GM20431 (cell line): Measurements from ENCODE around the gene GPATCH4.
"Not testable (repeated sequence)": the region's sequence is repeated elsewhere in the genome, so short reads cannot be mapped to it uniquely, and the experiment has no call there.

ENCODE experiments used
- in situ Hi-C: fragments of 300-500 bp; cut with MseI, MboI; formaldehyde crosslinking; loops from one replicate; pipeline ENCODE4 v1.15.0; 2020; ENCODE audit warnings: low sequenced_read_pairs; ENCODE audit not compliant: unreplicated experiment

Gene GPATCH4

DNA sequence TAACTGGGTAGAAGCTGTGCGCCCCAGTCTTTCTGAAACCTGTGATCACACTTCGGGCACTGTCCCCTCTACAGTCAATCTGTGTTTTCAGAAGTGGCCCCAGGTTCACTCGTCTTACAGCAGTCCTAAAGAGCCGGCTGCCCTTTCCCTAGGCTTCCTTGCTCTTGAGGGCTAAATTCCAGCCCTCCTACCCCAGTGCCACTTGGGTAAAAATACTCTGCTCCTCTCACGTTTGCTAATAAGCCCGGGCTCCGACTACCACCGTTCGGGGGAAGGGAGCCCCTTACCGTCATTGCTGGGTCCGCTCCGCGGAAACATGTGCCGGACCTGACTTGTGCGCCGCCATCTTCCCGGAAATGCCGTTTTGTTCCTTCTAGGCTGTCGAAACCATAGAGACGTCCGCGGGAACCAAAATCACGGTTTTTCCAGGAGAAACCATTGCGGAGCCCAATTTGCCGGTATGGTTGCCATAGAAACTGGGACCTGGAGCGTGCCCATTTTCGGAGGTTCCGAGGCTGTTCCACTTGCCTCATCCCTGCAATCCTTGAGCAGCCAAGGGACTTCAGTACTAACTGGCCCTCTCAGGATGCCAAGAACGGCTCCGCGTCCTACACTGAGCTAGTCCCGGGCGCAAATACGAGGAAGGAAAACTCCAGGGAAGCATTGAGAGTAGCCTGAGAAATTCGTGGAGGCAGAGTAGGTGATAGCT lies at the start of gene GPATCH4:
TSS of gene GPATCH4 (minus strand) at position 358 of the 709 bp plus-strand sequence.
- in situ Hi-C loops, result no loop called here

DNA sequence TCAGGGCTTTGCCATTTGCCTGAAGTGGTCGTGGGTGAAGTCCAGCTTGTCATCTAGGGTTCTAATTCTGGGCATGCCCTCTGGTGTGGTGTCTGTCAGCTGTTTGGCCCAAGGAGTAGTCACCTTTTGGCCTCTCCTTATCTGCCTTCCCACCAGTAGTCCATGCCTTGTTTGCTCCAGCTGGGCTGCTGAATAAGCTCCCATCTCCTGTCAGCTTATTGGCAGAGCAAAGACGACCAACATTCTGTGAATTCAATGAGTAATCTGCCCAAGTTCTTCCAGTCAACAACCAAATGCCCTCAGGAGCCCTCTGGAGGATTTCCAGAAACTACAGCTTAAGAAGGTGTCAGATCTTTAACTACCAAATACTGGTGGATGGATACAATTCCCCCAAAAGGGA lies 47.7 kb upstream of the GPATCH4 start:
- in situ Hi-C loops, result no loop called here

GRCh38 chr1:156648496-156648895 lies 47.2 kb upstream of the GPATCH4 start:
- in situ Hi-C loops, result no loop called here

DNA sequence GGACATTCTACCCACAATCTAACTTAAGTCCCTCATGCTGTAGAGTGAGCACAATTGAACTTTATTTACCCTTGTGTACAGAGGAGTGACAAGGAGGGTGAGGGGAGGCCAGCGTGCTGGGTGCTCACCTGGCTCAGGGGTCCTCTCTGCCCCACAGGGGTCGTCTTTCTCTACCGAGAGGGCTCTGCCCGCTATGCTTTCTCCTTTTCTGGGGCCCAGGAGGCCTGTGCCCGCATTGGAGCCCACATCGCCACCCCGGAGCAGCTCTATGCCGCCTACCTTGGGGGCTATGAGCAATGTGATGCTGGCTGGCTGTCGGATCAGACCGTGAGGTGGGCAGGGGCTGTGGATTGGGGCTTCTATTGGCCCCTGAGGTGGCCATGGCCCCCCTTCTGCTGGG lies 46.1 kb upstream of the GPATCH4 start:
- in situ Hi-C loops, result no loop called here

- in situ Hi-C loops, result no loop called here
These were observed 45.5 kb upstream of the GPATCH4 start for GRCh38 chr1:156646738-156647211.

GRCh38 chr1:156645666-156646065 lies 44.4 kb upstream of the GPATCH4 start:
- in situ Hi-C loops, result no loop called here

GRCh38 chr1:156645056-156645455 lies 43.8 kb upstream of the GPATCH4 start:
- in situ Hi-C loops, result no loop called here

DNA sequence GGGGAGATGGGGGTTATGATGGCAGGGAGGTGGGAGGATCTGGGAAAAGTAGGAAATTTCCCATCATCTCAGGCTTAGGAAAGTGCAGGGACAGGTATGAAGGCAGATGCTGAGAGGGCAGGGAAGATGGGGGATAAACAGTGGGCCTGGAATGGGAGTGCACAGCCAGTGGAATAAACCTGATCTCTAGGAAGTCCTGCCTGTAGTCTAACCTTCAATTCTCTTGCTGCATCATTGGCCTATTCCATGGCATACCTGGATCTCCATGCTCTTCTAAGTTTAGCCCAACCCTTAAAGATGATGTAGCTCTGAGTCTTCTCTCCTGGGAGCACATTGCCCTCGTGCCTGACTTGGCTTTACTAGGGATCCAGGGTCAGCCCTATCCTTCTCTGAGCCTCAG lies 43.4 kb upstream of the GPATCH4 start:
- in situ Hi-C loops, result no loop called here

- in situ Hi-C loops, result no loop called here
These were observed 42.9 kb upstream of the GPATCH4 start for GRCh38 chr1:156644146-156644545.

- in situ Hi-C loops, result no loop called here
These were observed 42.5 kb upstream of the GPATCH4 start for GRCh38 chr1:156643778-156644092.

DNA sequence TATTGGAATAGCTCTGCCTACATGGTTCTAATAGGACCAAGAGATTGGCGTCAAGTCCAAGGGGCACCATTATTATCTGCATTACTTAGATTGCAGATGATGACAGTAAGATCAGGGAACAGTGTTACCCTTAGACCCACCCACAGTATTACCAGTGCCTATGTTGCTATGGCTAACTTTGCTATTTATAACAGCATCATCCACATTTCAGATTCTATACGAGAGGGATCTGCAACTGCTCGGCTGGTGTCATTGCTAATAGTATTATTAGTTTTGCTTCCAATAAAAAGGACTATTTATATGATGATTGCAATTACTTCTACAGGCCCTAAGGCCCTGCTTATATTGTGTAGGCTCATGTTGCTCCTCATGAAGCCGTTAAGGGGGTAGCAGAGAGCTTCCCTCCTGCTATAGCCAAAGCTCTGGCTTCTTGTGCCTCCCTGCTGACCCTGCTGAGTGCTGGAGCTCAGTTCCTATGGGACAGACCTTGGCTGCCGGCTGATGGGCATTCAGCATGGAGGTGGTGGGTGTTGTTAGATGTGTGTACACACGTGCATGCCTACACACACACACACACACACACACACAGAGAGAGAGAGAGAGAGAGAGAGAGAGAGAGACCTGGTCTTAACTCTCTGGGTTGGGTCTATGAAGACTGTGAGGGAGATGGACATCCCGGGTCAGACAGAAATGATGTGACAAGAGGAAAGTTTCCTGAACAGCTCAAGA lies 41.9 kb upstream of the GPATCH4 start:
- in situ Hi-C loops, result no loop called here

DNA sequence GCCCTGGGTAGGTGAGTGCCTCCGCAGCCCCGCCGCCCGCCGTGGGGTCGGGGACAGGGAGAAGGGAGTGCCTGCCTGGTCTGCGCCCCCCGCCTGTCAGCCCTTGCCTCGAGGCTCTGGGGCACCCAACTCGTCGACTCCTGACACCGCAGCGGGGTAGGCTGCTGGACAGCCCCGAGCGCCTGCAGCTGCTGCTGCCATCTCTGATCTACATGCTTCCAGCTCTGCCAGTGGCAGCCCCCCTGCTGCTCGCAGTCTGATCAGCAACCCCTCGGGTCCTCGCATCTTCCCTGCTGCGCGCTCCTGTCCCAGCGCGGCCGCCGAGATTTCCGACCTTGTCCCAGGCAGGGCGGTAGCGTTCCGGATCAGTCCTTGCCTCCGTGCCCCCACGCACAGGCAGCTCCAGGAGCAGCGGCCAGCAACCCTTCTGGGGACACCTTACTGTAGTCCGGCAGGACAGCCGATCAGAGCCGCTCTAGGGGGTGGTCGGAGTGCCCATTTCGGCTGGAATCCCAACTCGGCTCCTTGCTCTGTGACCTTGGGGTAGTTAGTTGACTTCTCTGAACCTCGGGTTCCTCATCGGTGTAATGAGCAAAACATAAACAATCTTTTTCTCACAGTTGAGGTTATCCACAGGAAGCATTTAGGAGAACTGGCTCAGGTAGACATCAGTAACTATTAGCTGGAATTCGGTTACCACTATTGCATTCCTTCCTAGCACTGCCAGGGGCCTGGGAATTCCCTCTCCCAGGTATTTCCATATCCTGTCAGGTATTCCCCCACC lies 41.2 kb upstream of the GPATCH4 start:
- in situ Hi-C loops, result no loop called here

- in situ Hi-C loops, result no loop called here
These were observed 40.5 kb upstream of the GPATCH4 start, which contains the start of gene BCAN for GRCh38 chr1:156641761-156642264. BCAN (plus strand) TSS chr1:156642117; CDS start chr1:156646055, 3,938 bp downstream.

GRCh38 chr1:156640842-156641706 lies 39.8 kb upstream of the GPATCH4 start:
- in situ Hi-C loops, result no loop called here

DNA sequence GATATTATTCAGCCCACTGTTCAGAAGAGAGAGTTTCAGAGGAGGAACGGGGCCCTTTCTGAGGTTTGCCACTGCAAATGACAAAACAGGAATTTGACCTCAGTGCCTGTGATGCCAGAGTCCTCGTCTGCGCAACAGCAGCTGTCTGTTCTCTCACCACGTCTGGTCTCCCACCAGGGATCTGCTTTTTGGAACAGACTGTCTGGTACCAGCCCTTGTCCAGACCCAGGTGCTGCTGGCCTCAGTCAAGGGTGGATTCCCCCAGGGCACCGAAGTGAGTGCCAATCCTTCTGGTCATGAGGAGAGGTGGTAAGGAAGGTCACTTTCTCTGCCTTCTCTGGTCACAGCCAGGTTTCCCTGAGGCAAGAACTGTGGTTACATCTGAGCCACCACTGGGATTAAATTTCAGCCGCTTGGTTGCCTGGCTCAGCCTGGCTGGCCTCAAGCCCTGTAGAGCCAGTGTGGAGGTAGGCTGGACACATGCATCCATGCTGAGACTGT lies 38.4 kb upstream of the GPATCH4 start:
- in situ Hi-C loops, result no loop called here

DNA sequence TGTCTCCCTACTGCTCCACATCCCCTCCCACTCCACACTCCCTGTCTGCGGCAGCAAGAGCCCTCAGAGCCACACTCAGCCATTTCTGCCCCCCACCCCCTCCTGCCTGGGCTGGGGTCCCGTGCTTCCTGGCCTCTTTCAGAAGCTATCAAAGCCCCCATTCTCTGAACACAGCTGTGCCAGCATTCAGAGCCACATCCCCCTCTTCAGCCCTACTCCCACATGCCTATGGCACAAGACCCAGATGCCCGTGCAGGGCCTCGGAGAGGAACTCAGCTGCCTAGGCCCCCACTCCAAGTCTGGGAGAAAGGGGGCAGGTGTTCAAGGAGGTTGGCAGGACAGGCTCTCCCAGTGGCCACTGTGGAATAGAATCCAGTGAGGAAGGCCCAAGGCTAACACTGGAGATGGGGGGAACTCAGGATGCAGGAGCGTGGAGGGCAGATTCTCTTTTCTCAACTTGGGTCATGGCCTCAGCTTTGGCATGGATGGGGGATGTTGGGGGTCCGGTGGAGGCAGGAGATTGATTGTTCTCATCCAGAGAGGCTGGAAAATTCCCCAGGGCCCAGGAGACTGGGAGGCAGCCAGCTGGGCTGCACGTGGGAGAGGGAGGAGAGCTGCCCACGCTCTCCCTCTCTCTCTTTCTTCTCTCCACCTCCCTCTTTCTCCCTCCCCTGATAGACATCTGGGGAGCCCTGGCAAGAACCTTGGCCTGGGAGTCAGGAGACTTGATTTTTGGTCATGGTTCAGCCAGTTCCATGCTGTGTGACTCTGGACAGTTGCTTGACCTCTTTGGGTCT lies 37.1 kb upstream of the GPATCH4 start:
- in situ Hi-C loops, result no loop called here

- in situ Hi-C loops, result no loop called here
These were observed 31.1 kb upstream of the GPATCH4 start for GRCh38 chr1:156632355-156632754.

DNA sequence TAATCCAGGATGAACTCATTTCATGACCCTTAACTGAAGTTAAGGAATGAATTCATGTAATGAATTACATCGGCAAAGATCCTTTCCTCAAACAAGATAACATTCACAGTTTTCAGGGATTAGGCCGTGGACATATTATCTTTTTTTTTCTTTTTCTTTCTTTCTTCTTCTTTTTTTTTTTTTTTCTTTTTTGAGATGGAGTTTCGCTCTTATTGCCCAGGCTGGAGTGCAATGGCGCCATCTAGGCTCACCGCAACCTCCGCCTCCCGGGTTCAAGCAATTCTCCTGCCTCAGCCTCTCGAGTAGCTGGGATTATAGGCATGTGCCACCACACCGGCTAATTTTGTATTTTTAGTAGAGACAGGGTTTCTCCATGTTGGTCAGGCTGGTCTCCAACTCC lies 29.9 kb upstream of the GPATCH4 start:
- in situ Hi-C loops, result not testable (repeated sequence)
